Breast epithelium (tissue), 4 donors: ENCODE measurements around the gene MDC1. TPM values are rescaled to one million over a fixed set of nuclear protein-coding genes. Genes with fewer than 3 reads are reported as not detected.
A peak's percentile ranks its signal among the peaks of the same experiment; 100 is the strongest.

Source experiments
- DNase-seq, 2 donors: peaks; one replicate each; pipeline ENCODE4 v3.0.0-alpha.2; 2019; ENCODE audit warnings: low spot score in 2 of 2
- H3K27ac ChIP-seq, 2 donors: fragments of 200-600 bp; sonication (generic) in 1 of 2; one replicate each; pipeline ENCODE4 v1.5.1; 2016 to 2019; ENCODE audit warnings: mild to moderate bottlenecking in 1 of 2
- H3K27me3 ChIP-seq, 2 donors: fragments of 200-600 bp; sonication (generic) in 1 of 2; one replicate each; pipeline versions ENCODE4 v1.5.1 to v1.6.0; 2017 to 2019; ENCODE audit warnings: control low read depth in 1 of 2, mild to moderate bottlenecking in 1 of 2
- H3K36me3 ChIP-seq: fragments of 200-600 bp; one replicate; pipeline ENCODE4 v1.5.1; 2019
- H3K4me1 ChIP-seq, 2 donors: fragments of 200-600 bp; sonication (generic); one replicate each; pipeline ENCODE4 v1.5.1; 2016 to 2019; ENCODE audit warnings: control low read depth in 1 of 2
- H3K4me3 ChIP-seq, 3 donors: fragments of 200-600 bp; sonication (generic); 1 replicate in 2 of 3; 2 replicates in 1 of 3; pipeline ENCODE4 v1.5.1; 2016 to 2019; ENCODE audit warnings: mild to moderate bottlenecking in 3 of 3, moderate library complexity in 2 of 3
- H3K9me3 ChIP-seq, 2 donors: fragments of 200-600 bp; sonication (generic) in 1 of 2; one replicate each; pipeline ENCODE4 v1.5.1; 2016 to 2019; ENCODE audit warnings: control low read depth in 1 of 2
- POLR2A ChIP-seq: fragments of 450-650 bp; IDR thresholded peaks from one replicate; pipeline ENCODE4 v1.6.1; 2016; ENCODE audit warnings: antibody characterized with exemption, mild to moderate bottlenecking, moderate library complexity
- POLR2AphosphoS5 ChIP-seq, 3 donors: sonication (generic); formaldehyde crosslinking; IDR thresholded peaks; one replicate each; pipeline ENCODE4 v1.6.1; 2017; ENCODE audit warnings: antibody characterized with exemption in 3 of 3
- intact Hi-C: fragments of 100-400 bp; cut with DNase I; formaldehyde crosslinking; loops from one replicate; pipeline ENCODE4 v1.15.1; 2023; ENCODE audit warnings: low total_unique reads
- total RNA-seq, 3 donors: library from RNA; depleted of rRNA; stranded (reverse); fragments of >200 nt; gene quantifications; one replicate each; pipeline ENCODE4 v1.1.0, GENCODE V29; 2016
- TF ChIP-seq, protein P1 (sequence below), 3 donors: fragments of 450-650 bp; IDR thresholded peaks; one replicate each; pipeline ENCODE4 v1.5.1; 2016 to 2017; ENCODE audit warnings: antibody characterized with exemption in 3 of 3, mild to moderate bottlenecking in 3 of 3, moderate library complexity in 3 of 3

Gene MDC1
- total RNA-seq, 3 donors from 2014 or later, result 8.5 to 14.9 (median 13.4) TPM

DNA sequence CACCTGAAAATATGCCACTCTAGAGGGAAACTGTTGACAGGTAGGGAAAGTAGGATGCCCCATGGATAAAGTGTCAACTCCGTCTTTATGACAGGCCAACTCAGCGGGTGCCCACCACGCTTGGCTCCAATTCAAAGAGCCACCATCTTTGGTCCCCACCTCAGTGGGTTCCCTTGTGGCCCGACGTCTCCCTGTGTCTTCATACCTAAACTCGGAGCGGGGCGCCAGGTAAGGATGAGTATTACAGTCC, 277 bp downstream of the MDC1 start:
- peaks cover 9% of the 10 kb centered on the region for H3K36me3 ChIP-seq
- intact Hi-C loops, result no loop called here
- peak overlapping the region; percentile 55 to 86 (median 65) for H3K4me3 ChIP-seq
- H3K4me1 ChIP-seq, result peaks cover 0 to 14% of the 10 kb centered on the region in 2 donors
- peak overlapping the region; percentile 93 to 96 for H3K27ac ChIP-seq
- no peaks in the 10 kb centered on the region for H3K9me3 ChIP-seq
- H3K27me3 ChIP-seq, result no peaks in the 10 kb centered on the region
- no peak for DNase-seq
- TF ChIP-seq, protein P1, sequence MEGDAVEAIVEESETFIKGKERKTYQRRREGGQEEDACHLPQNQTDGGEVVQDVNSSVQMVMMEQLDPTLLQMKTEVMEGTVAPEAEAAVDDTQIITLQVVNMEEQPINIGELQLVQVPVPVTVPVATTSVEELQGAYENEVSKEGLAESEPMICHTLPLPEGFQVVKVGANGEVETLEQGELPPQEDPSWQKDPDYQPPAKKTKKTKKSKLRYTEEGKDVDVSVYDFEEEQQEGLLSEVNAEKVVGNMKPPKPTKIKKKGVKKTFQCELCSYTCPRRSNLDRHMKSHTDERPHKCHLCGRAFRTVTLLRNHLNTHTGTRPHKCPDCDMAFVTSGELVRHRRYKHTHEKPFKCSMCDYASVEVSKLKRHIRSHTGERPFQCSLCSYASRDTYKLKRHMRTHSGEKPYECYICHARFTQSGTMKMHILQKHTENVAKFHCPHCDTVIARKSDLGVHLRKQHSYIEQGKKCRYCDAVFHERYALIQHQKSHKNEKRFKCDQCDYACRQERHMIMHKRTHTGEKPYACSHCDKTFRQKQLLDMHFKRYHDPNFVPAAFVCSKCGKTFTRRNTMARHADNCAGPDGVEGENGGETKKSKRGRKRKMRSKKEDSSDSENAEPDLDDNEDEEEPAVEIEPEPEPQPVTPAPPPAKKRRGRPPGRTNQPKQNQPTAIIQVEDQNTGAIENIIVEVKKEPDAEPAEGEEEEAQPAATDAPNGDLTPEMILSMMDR (IDR thresholded peaks at IDR 0.05), result peak in 1 of 3 donors; percentile 21
- TF ChIP-seq POLR2AphosphoS5 (IDR thresholded peaks at IDR 0.05) (no peak), POLR2A (no peak)

DNA sequence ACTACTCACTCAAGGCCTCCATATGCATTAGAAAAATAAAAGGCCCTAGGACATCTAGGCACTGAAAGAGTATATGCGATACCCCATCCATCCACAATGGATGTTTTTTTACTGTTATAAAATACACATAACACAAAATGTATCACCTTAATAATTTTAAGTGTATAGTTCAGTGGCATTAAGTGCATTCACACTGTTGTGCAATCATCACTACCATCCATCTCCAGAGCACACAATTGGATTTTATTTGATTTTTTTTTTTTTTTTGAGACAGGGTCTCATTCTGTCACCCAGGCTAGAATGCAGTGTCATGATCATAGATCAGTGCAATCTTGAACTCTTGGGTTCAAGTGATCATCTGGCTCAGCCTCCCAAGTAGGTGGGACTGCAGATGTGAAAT, 2.8 kb downstream of the MDC1 start:
- Histone ChIP-seq H3K27me3 (no peaks in the 10 kb centered on the region), H3K4me1 (peaks cover 0 to 10% of the 10 kb centered on the region in 2 donors), H3K4me3 (no peak overlapping the region), H3K36me3 (peaks cover 9% of the 10 kb centered on the region), H3K9me3 (no peaks in the 10 kb centered on the region), H3K27ac (no peak overlapping the region)
- intact Hi-C loops, result no loop called here
- TF ChIP-seq, protein P1 (IDR thresholded peaks at IDR 0.05), result no peak
- TF ChIP-seq POLR2A, result no peak
- no peak for TF ChIP-seq POLR2AphosphoS5 (IDR thresholded peaks at IDR 0.05)
- no peak for DNase-seq

DNA sequence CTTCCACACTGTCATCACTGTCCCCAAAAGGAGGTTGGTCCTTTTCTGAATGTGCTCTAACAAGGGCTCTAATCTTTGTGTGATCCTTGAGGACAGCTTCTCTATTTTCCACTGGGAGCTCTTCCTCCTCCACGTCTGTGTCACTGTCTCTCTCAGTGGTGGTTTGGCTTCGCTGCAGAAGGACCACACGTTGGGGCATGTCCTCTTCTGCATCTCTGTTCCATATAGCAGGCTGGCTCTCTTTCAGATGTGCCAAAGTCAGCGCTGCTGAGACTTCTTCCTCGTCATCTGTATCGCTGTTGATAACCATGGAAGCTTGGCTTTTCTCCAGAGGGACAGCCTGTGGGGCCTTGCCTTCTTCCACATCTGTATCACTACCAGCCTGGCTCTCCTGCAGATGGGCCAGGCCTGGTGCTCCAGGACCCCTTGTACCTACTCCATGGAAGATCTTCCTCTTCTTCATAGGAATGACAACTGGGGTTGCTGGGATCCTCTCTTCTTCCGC, 4.6 kb downstream of the MDC1 start:
- Histone ChIP-seq H3K4me3 (no peak overlapping the region), H3K4me1 (peaks cover 0 to 8% of the 10 kb centered on the region in 2 donors), H3K9me3 (no peaks in the 10 kb centered on the region), H3K36me3 (peaks cover 9% of the 10 kb centered on the region), H3K27ac (no peak overlapping the region), H3K27me3 (no peaks in the 10 kb centered on the region)
- no peak for DNase-seq
- intact Hi-C loops, result no loop called here
- TF ChIP-seq, protein P1 (IDR thresholded peaks at IDR 0.05), result no peak
- TF ChIP-seq POLR2AphosphoS5 (IDR thresholded peaks at IDR 0.05) (no peak), POLR2A (no peak)

DNA sequence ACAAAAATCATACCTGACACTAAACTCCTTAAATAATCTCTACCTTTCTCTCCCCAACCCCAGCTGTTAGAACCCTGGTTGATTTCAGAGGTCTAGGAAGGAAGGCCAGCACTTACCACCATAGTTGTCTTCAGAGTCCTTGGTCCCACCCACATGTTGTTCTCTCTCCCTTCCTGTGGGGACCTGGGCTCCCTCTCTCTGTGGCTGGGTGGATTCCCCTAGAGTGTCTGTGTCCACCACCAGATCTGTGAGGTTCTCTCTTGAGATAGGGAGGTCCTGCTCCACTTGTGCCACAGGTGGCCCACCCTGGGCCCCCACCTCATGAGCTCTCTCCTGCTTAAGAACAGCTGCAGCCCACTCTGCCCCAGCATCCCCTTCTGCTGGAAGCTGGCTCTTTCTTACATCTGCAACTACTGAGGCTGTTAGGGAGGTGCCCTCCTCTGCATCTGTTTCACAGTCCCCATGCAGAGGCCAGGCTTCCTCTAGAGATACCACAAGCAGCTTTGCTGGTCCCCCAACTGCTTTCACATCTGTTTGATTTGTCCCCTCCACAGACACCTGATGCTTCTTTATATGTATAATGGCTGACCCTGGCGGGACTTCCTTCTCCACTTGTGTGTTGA, 5.2 kb downstream of the MDC1 start:
- H3K27ac ChIP-seq, result no peak overlapping the region
- peaks cover 9% of the 10 kb centered on the region for H3K36me3 ChIP-seq
- no peak overlapping the region for H3K4me3 ChIP-seq
- no peak for DNase-seq
- intact Hi-C loops, result no loop called here
- H3K27me3 ChIP-seq, result no peaks in the 10 kb centered on the region
- H3K4me1 ChIP-seq, result peaks cover 0 to 8% of the 10 kb centered on the region in 2 donors
- TF ChIP-seq, protein P1 (IDR thresholded peaks at IDR 0.05), result no peak
- TF ChIP-seq POLR2AphosphoS5 (IDR thresholded peaks at IDR 0.05) (no peak), POLR2A (no peak)
- H3K9me3 ChIP-seq, result no peaks in the 10 kb centered on the region

DNA sequence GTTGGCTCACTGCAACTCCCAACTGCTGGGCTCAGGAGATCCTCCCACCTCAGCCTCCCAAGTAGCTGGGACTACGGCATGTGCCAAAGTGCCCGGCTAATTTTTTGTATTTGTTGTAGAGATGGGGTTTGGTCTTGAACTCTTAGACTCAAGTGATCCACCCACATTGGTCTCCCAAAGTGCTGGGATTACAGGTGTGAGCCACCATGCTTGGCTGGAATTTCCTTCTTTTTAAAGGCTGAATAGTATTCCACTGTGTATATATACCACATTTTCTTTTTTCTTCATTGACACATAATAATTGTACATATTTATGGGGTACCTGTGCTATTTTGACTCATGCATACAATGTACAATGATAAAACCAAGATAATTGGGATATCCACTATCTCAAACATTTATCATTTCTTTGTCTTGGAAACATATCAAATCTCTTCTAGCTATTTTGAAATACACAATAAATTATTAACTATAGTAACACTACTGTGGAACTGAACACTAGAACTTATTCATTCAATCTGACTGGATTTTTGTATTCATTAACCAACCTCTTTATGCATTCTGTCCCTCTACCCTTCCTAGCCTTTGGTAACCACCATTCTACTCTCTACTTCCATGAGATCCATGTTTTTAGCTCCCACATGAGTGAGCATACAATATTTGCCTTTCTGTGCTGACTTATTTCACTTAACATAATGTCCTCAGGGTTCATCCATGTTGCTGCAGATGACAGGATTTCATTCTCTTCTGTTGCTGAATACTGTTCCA, 7.8 kb downstream of the MDC1 start:
- Histone ChIP-seq H3K36me3 (peaks cover 9% of the 10 kb centered on the region), H3K27me3 (no peaks in the 10 kb centered on the region), H3K9me3 (no peaks in the 10 kb centered on the region), H3K4me3 (no peak overlapping the region), H3K4me1 (no peaks in the 10 kb centered on the region), H3K27ac (no peak overlapping the region)
- intact Hi-C loops, result no loop called here
- TF ChIP-seq POLR2A, result no peak
- TF ChIP-seq POLR2AphosphoS5 (IDR thresholded peaks at IDR 0.05), result no peak
- TF ChIP-seq, protein P1 (IDR thresholded peaks at IDR 0.05), result no peak
- DNase-seq, result no peak
